ENCODE results near the gene LRP4.

GRCh38 chr11:46894506-46894905, 23.8 kb downstream of the LRP4 start:
- TF ChIP-seq, protein P1, sequence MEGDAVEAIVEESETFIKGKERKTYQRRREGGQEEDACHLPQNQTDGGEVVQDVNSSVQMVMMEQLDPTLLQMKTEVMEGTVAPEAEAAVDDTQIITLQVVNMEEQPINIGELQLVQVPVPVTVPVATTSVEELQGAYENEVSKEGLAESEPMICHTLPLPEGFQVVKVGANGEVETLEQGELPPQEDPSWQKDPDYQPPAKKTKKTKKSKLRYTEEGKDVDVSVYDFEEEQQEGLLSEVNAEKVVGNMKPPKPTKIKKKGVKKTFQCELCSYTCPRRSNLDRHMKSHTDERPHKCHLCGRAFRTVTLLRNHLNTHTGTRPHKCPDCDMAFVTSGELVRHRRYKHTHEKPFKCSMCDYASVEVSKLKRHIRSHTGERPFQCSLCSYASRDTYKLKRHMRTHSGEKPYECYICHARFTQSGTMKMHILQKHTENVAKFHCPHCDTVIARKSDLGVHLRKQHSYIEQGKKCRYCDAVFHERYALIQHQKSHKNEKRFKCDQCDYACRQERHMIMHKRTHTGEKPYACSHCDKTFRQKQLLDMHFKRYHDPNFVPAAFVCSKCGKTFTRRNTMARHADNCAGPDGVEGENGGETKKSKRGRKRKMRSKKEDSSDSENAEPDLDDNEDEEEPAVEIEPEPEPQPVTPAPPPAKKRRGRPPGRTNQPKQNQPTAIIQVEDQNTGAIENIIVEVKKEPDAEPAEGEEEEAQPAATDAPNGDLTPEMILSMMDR (IDR thresholded peaks at IDR 0.05; ENCODE audit: extremely low read depth in 1 of 2, insufficient read depth in 1 of 2, low read depth in 1 of 2, low read length in 2 of 2): no peak
- TF ChIP-seq POLR2A (IDR thresholded peaks at IDR 0.05; ENCODE audit: low read depth, low read length) (no peak), MAX (IDR thresholded peaks at IDR 0.05; ENCODE audit: insufficient read depth, insufficient read length) (no peak), EZH2 (IDR thresholded peaks at IDR 0.05; ENCODE audit: borderline replicate concordance, low read depth, low read length, severe bottlenecking) (no peak)
